HUES64 (cell line): ENCODE measurements around the gene CALM1.

Experiments
- H3K27ac ChIP-seq: 2 replicates; pipeline ENCODE4 v1.7.0; 2013; ENCODE audit warnings: low read depth, low read length, inconsistent platforms
- H3K27me3 ChIP-seq: 2 replicates; pipeline ENCODE4 v1.6.1; 2013; ENCODE audit warnings: mild to moderate bottlenecking, low read length; ENCODE audit not compliant: insufficient read depth
- H3K36me3 ChIP-seq: 2 replicates; pipeline ENCODE4 v1.6.1; 2013; ENCODE audit warnings: mild to moderate bottlenecking, low read length; ENCODE audit not compliant: insufficient read depth
- H3K4me1 ChIP-seq: 2 replicates; pipeline ENCODE4 v1.6.1; 2013; ENCODE audit warnings: mild to moderate bottlenecking, low read length, moderate library complexity; ENCODE audit not compliant: insufficient read depth
- H3K4me3 ChIP-seq: 2 replicates; pipeline ENCODE4 v1.5.1; 2013; ENCODE audit warnings: mild to moderate bottlenecking, low read length, moderate library complexity
- H3K9ac ChIP-seq: 2 replicates; pipeline ENCODE4 v1.6.1; 2013; ENCODE audit warnings: mild to moderate bottlenecking, low read depth, low read length
- H3K9me3 ChIP-seq: 2 replicates; pipeline ENCODE4 v1.6.1; 2013; ENCODE audit warnings: low read depth, low read length; ENCODE audit not compliant: insufficient read depth
- WGBS: fragments of 150-250, 120-280 bp; methylation state at CpG from one replicate; pipeline ENCODE4 v1.1.7; 2013; ENCODE audit warnings: missing lambda C conversion rate; 5-methylcytosine and 5-hydroxymethylcytosine counted together

The CALM1 gene

GRCh38 chr14:90454041-90455000 lies 57.5 kb downstream of the CALM1 start:
- H3K9me3 ChIP-seq = no peaks in the 10 kb centered on the region
- H3K36me3 ChIP-seq = no peaks in the 10 kb centered on the region
- peak overlapping the region; percentile 63; the same call in 1 of the 2 replicates for H3K27ac ChIP-seq
- H3K9ac ChIP-seq = peak overlapping the region; percentile 48
- peaks cover 6% of the 10 kb centered on the region; the same call in 1 of the 2 replicates for H3K4me1 ChIP-seq
- 32% methylated on average over 29 of the region's 30 CpGs for WGBS
- H3K27me3 ChIP-seq = no peaks in the 10 kb centered on the region
- peak overlapping the region; percentile 49 for H3K4me3 ChIP-seq

- H3K9ac ChIP-seq = no peak overlapping the region
- H3K27me3 ChIP-seq = no peaks in the 10 kb centered on the region
- no peaks in the 10 kb centered on the region for H3K9me3 ChIP-seq
- H3K36me3 ChIP-seq = no peaks in the 10 kb centered on the region
- H3K27ac ChIP-seq = no peak overlapping the region
- 84% methylated on average over 21 of the region's 21 CpGs for WGBS
- H3K4me3 ChIP-seq = no peak overlapping the region
- peaks cover 6% of the 10 kb centered on the region; the same call in 1 of the 2 replicates for H3K4me1 ChIP-seq
These were observed 58.3 kb downstream of the CALM1 start for GRCh38 chr14:90455100-90455571.

- H3K27me3 ChIP-seq = no peaks in the 10 kb centered on the region
These were observed 59.7 kb downstream of the CALM1 start for GRCh38 chr14:90456551-90456950.

GRCh38 chr14:90457186-90457585 lies 60.4 kb downstream of the CALM1 start:
- peaks cover 6% of the 10 kb centered on the region; the same call in 1 of the 2 replicates for H3K4me1 ChIP-seq
- no peak overlapping the region for H3K27ac ChIP-seq
- H3K9ac ChIP-seq = no peak overlapping the region
- no peaks in the 10 kb centered on the region for H3K36me3 ChIP-seq
- no peaks in the 10 kb centered on the region for H3K27me3 ChIP-seq
- no peak overlapping the region for H3K4me3 ChIP-seq
- no peaks in the 10 kb centered on the region for H3K9me3 ChIP-seq
- 89% methylated on average over 2 of the region's 4 CpGs for WGBS

More at GRCh38 chr14:90456551-90456950, 59.7 kb downstream of the CALM1 start:
- WGBS = 71% methylated on average over 5 of the region's 6 CpGs
- H3K36me3 ChIP-seq = no peaks in the 10 kb centered on the region
- no peak overlapping the region for H3K4me3 ChIP-seq
- H3K27ac ChIP-seq = no peak overlapping the region
- H3K4me1 ChIP-seq = peaks cover 6% of the 10 kb centered on the region; the same call in 1 of the 2 replicates
- H3K9ac ChIP-seq = no peak overlapping the region
- no peaks in the 10 kb centered on the region for H3K9me3 ChIP-seq
